ENCODE measurements around the gene DEGS2. TPM values are rescaled to one million over a fixed set of nuclear protein-coding genes. Genes with fewer than 3 reads are reported as not detected.
"Not testable (repeated sequence)": the region's sequence is repeated elsewhere in the genome, so short reads cannot be mapped to it uniquely, and the experiment has no call there.

Gene DEGS2
- total RNA-seq, 2 donors from 2014 or later, result 0.30 TPM; not detected in 1

GRCh38 chr14:100165831-100166440 is 6.5 kb upstream of the DEGS2 start:
- Mint-ChIP-seq H3K36me3 (ENCODE audit: low read depth) (peaks cover 2% of the 10 kb centered on the region), H3K27ac (no peak overlapping the region), H3K27me3 (no peaks in the 10 kb centered on the region), H3K4me1 (peaks cover 7% of the 10 kb centered on the region), H3K4me3 (peak overlapping the region; percentile 87)
- H3K9me3 ChIP-seq (ENCODE audit: control insufficient read depth, low read length, poor library complexity, severe bottlenecking), result no peaks in the 10 kb centered on the region
- peak; percentile 39 for ATAC-seq
- DNase-seq, result no peak

DNA sequence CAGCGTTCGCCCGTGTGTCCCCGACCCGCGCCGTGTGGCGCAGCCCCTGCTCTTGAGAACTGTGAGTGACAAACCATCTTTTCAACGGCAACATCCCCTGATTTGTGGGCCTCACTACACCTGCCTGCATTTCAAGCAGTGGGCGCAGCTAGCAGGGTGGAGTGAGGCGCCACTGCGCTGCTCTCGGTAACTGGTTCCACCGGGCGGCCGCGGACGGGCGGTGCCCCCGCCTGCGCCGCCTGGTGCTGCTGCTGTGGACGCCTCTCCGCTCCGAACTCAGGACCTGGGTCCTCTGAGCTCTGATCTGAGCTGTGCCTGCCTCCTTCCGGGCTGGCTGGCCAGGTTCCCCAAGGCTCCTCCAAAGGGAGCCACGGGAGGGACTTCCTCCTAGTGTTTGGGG is 5.9 kb upstream of the DEGS2 start:
- Mint-ChIP-seq H3K27ac (no peak overlapping the region), H3K4me3 (peak overlapping the region; percentile 25), H3K36me3 (ENCODE audit: low read depth) (peaks cover 2% of the 10 kb centered on the region), H3K4me1 (peaks cover 7% of the 10 kb centered on the region), H3K27me3 (peaks cover 5% of the 10 kb centered on the region)
- ATAC-seq (no peak), DNase-seq (no peak)
- H3K9me3 ChIP-seq (ENCODE audit: control insufficient read depth, low read length, poor library complexity, severe bottlenecking), result no peaks in the 10 kb centered on the region

DNA sequence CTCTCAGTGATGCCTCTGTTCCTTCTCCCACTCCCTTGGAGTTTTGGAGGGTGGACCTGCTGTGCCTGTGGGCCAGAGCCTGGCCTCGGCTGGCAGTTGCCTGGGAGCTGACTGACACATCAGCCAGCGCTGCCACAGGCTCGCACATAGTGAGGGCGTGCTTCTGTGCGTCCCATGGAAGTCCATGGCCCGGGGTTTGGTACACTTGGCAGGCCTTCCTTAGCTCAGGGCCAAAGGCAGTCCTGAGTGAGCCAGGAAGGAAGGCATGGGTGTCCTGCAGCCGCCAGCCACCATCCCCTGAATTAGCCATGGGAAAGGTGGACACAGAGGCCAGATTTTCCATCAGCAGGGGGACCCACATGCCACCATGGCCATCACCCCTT is 1.1 kb upstream of the DEGS2 start:
- H3K9me3 ChIP-seq (ENCODE audit: control insufficient read depth, low read length, poor library complexity, severe bottlenecking), result no peaks in the 10 kb centered on the region
- ATAC-seq, result no peak
- no peak for DNase-seq
- Mint-ChIP-seq H3K27me3 (peaks cover 22% of the 10 kb centered on the region), H3K27ac (no peak overlapping the region), H3K36me3 (ENCODE audit: low read depth) (no peaks in the 10 kb centered on the region), H3K4me1 (no peaks in the 10 kb centered on the region), H3K4me3 (no peak overlapping the region)

DNA sequence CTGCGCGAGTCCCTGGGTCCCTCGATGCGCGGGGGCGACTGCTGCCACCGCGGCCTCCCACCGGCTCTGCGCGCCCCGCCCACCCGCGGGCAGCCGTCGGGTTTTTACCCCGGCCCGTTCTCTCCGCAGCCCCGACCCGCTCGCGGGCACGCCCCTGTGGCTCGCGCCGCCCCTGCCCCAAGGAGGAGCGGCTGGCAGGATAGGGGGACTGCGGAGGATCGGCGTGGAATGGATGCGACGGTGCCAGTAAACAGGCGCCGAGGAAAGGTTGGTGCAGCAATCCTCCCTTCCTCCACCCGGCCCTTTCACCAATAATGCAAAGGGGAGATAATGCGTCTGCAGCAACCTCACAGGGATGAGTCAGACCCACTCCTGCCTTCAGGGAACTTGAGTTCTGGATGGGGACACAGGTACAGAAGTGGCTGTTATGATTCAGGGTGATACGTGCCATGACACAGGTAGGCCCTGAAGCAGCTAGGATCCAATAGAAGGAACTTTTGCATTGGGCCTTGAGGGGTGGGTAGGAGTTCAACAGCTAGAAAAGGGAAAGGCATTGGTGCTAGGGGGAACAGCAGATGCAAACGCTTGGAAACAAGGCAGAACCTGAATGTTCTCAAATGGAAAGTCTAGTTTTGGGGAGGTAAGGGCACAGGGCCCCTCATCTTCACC is 554 bp upstream of the DEGS2 start:
- Mint-ChIP-seq H3K27me3 (peaks cover 22% of the 10 kb centered on the region), H3K4me3 (no peak overlapping the region), H3K4me1 (no peaks in the 10 kb centered on the region), H3K36me3 (ENCODE audit: low read depth) (peaks cover 3% of the 10 kb centered on the region), H3K27ac (no peak overlapping the region)
- no peak for DNase-seq
- H3K9me3 ChIP-seq (ENCODE audit: control insufficient read depth, low read length, poor library complexity, severe bottlenecking), result no peaks in the 10 kb centered on the region
- peak; percentile 52 for ATAC-seq

DNA sequence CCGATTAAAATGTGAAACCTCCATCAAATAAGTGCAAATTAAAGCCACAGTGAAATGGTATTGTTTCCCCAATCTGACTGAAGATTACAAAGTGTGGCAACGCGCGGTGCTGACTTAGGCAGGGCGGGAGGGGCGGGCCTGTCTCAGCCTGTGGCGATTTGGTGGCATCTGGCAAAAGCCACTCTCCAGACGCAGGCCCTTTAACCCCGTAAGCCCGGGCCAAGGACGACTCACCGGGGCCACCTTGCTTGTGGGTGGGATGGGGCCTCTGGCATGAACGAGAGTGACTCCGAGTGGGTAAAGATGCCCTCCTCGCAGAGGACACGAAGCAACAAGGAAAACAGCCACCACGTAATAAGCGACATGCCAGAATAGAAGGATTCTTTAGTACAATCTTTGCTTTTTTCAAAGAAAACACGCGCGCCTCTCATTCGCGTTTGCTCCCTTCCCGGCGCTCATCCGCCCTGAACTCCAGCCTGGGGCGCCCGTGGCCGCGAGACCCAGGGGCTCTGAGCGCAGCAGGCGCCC is 815 bp downstream of the DEGS2 start:
- H3K9me3 ChIP-seq (ENCODE audit: control insufficient read depth, low read length, poor library complexity, severe bottlenecking), result no peaks in the 10 kb centered on the region
- H3K27me3 Mint-ChIP-seq, result peaks cover 22% of the 10 kb centered on the region
- H3K4me1 Mint-ChIP-seq, result no peaks in the 10 kb centered on the region
- DNase-seq (no peak), ATAC-seq (no peak)
- H3K27ac Mint-ChIP-seq, result no peak overlapping the region
- H3K36me3 Mint-ChIP-seq (ENCODE audit: low read depth), result peaks cover 7% of the 10 kb centered on the region
- peak overlapping the region; percentile 53 for H3K4me3 Mint-ChIP-seq

GRCh38 chr14:100157548-100158232 is 1.8 kb downstream of the DEGS2 start:
- not testable (repeated sequence) for DNase-seq; H3K36me3 Mint-ChIP-seq (ENCODE audit: low read depth); H3K27ac Mint-ChIP-seq; H3K9me3 ChIP-seq (ENCODE audit: control insufficient read depth, low read length, poor library complexity, severe bottlenecking); H3K4me1 Mint-ChIP-seq; ATAC-seq
- peak overlapping the region; percentile 70 for H3K4me3 Mint-ChIP-seq
- peaks cover 22% of the 10 kb centered on the region for H3K27me3 Mint-ChIP-seq

- H3K4me1 Mint-ChIP-seq, result peaks cover 5% of the 10 kb centered on the region
Observed at GRCh38 chr14:100156776-100157175, 2.7 kb downstream of the DEGS2 start.

GRCh38 chr14:100155756-100156616 is 3.5 kb downstream of the DEGS2 start:
- ATAC-seq (no peak), DNase-seq (no peak)
- Mint-ChIP-seq H3K4me3 (no peak overlapping the region), H3K27ac (no peak overlapping the region), H3K4me1 (peaks cover 5% of the 10 kb centered on the region), H3K27me3 (peaks cover 22% of the 10 kb centered on the region), H3K36me3 (ENCODE audit: low read depth) (peaks cover 8% of the 10 kb centered on the region)
- no peaks in the 10 kb centered on the region for H3K9me3 ChIP-seq (ENCODE audit: control insufficient read depth, low read length, poor library complexity, severe bottlenecking)

More at GRCh38 chr14:100156776-100157175, 2.7 kb downstream of the DEGS2 start:
- Mint-ChIP-seq H3K36me3 (ENCODE audit: low read depth) (peaks cover 8% of the 10 kb centered on the region), H3K27me3 (peaks cover 22% of the 10 kb centered on the region), H3K27ac (no peak overlapping the region), H3K4me3 (no peak overlapping the region)
- DNase-seq (no peak), ATAC-seq (no peak)
- H3K9me3 ChIP-seq (ENCODE audit: control insufficient read depth, low read length, poor library complexity, severe bottlenecking), result no peaks in the 10 kb centered on the region

DNA sequence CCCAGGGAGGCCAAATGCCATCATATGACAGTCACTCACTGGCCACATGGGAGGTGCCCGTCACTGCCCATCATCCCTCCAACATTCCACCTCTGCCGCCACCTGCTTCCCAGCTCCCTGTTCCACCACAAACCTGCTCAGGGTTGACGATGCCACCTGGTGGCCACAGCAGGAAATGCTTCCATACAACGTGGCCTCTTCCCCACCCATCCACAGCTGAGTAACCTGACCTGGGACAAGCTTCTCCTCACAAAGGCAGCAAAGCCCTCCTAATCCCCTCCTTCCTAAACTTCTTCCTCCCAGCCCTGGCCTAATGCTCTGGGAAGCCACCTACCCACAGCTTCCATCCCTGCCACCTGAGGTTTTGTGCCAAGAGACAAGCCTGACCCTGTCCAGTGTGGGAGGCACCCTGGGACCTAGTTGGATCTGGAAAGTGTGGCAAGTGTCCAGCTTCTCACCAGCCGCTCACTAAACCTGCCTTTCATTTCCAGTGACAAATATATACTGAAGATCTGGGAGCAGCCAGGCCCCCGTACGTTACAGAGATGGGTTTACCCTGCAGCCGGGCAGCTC is 4.3 kb downstream of the DEGS2 start:
- Mint-ChIP-seq H3K4me3 (no peak overlapping the region), H3K36me3 (ENCODE audit: low read depth) (peaks cover 8% of the 10 kb centered on the region)

GRCh38 chr14:100153560-100153959 is 5.9 kb downstream of the DEGS2 start:
- H3K27me3 Mint-ChIP-seq, result peaks cover 15% of the 10 kb centered on the region
- no peak overlapping the region for H3K4me3 Mint-ChIP-seq
- peaks cover 6% of the 10 kb centered on the region for H3K4me1 Mint-ChIP-seq

More for the DNA sequence above, 4.3 kb downstream of the DEGS2 start:
- no peak for ATAC-seq
- DNase-seq, result no peak
- Mint-ChIP-seq H3K4me1 (peaks cover 5% of the 10 kb centered on the region), H3K27me3 (peaks cover 15% of the 10 kb centered on the region), H3K27ac (no peak overlapping the region)
- H3K9me3 ChIP-seq (ENCODE audit: control insufficient read depth, low read length, poor library complexity, severe bottlenecking), result no peaks in the 10 kb centered on the region

GRCh38 chr14:100152091-100152490 is 7.4 kb downstream of the DEGS2 start:
- DNase-seq (no peak), ATAC-seq (no peak)
- Mint-ChIP-seq H3K4me1 (peaks cover 17% of the 10 kb centered on the region), H3K4me3 (no peak overlapping the region), H3K27ac (no peak overlapping the region), H3K36me3 (ENCODE audit: low read depth) (peaks cover 8% of the 10 kb centered on the region), H3K27me3 (peaks cover 8% of the 10 kb centered on the region)
- no peaks in the 10 kb centered on the region for H3K9me3 ChIP-seq (ENCODE audit: control insufficient read depth, low read length, poor library complexity, severe bottlenecking)

More at GRCh38 chr14:100153560-100153959, 5.9 kb downstream of the DEGS2 start:
- no peaks in the 10 kb centered on the region for H3K9me3 ChIP-seq (ENCODE audit: control insufficient read depth, low read length, poor library complexity, severe bottlenecking)
- Mint-ChIP-seq H3K36me3 (ENCODE audit: low read depth) (peaks cover 8% of the 10 kb centered on the region), H3K27ac (no peak overlapping the region)
- ATAC-seq (no peak), DNase-seq (no peak)

DNA sequence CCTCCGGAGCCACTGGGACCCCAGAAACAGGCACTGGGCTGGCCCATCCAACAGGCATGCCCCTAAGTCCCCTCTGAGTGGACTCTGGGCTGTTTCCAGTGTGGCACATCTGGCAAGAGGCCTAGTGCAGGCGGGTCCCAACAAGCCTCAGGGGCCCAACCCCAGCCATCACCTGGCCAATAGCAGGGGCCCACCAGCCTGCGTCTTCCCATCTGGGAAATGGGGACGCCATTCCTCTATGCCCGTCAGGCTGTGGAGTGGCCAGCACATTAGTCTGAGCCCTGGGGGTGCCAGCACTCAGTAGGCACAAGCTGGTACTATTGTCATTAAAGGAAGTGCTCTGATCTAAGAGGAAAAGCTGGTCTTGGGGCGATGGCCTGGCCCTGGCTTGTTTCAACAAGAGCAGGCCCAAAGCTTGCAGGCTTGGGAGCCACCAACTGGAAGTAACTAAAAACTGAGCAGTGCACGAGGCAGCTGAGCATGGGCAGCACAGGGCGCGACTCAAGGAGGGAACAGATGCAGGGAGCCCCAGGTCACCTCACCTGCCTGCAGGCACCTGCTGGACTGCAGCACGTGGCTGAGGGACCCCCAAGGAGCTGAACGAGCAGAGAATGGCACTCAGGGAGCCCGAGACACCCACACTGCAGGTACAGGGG is 8.4 kb downstream of the DEGS2 start:
- no peaks in the 10 kb centered on the region for H3K9me3 ChIP-seq (ENCODE audit: control insufficient read depth, low read length, poor library complexity, severe bottlenecking)
- Mint-ChIP-seq H3K4me3 (no peak overlapping the region), H3K4me1 (peaks cover 22% of the 10 kb centered on the region), H3K27ac (no peak overlapping the region), H3K27me3 (peaks cover 2% of the 10 kb centered on the region), H3K36me3 (ENCODE audit: low read depth) (peaks cover 8% of the 10 kb centered on the region)
- no peak for ATAC-seq
- no peak for DNase-seq
